ENCODE measurements around the gene CPSF4.

The CPSF4 gene

DNA sequence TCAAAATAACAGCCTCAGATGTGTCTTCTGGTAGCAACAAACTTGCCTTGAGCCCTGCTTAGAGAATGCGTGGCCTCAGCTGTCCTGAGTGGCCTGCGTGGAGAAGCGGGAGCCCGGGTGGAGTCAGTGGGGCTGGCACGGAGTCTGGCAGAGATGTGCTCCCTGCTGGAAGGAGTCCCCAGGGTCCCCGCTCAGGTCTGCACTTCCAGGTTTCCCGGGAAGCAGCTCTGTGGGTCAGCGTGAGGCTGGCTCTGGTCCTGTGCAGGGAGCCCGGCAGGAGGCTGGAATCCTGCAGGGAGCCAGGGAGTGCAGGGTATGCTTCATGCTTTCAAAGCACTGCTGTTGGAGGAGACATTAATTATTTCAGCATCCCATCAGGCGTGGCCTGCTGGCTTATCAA is 10.1 kb downstream of the CPSF4 start:
- DNase-seq (ENCODE audit: low spot score), result no peak

DNA sequence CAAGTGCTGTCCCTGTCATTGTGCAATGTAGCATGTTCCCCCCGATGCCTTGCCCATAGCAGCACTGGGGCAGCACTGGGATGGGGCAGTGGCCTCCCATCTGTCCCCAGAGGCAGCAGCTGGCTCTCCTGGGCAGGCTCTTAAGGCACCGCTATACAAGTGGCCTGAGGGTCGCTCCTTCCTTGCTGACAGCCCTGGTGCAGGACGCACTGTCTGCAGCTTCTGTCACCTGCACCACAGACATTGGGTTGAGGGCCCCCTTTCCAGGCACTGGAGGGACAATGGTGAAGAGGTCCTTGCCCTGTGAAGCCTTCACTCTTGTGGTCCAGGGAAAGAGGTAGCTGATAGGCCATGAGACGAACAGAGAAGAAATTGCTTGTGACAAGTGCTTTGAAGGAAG is 10.6 kb downstream of the CPSF4 start:
- no peak for DNase-seq (ENCODE audit: low spot score)

DNA sequence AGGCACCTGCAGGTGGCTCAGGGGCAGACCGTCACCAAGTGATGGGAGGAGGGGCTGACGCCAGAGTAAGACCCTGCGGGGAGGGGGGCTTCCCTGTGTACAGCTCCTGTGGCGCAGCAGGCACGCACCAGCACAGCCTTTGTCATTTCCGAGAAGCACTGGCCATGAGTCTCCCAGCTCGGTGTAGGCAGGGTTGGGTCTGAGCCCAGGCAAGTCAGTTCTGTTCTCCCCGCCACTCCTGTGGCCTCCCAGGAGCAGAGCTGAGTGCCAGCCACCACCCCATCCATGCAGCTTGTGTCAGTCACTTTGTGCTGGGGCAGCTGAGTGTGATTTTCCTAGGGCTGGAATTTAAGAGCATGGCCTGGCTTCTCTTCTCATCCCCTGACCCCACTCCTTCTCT is 13.2 kb downstream of the CPSF4 start:
- DNase-seq (ENCODE audit: low spot score), result no peak

GRCh38 chr7:99452541-99452940 is 13.8 kb downstream of the CPSF4 start:
- DNase-seq (ENCODE audit: low spot score), result no peak

DNA sequence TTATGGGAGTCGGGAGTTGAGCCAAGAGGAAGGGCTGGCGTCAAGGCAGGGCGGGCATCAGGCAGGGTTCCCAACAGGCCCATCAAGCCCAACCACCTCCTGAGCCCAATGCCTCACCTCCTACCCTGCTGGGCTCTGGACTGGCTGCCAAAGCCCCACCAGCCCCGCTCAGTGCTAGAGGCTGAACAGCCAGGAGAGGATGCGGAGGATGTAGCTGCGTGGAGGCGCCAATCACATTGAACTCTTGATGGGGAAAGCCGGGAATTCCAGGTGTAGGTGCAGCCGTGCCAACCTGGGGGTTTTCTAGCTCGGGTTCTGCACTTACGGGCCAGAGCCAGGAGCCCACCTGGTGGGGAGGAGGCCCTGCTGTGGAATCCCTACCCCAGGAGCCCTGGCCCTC is 14.4 kb downstream of the CPSF4 start:
- DNase-seq (ENCODE audit: low spot score), result no peak

GRCh38 chr7:99455874-99456273 is 17.1 kb downstream of the CPSF4 start:
- no peak for DNase-seq (ENCODE audit: low spot score)

DNA sequence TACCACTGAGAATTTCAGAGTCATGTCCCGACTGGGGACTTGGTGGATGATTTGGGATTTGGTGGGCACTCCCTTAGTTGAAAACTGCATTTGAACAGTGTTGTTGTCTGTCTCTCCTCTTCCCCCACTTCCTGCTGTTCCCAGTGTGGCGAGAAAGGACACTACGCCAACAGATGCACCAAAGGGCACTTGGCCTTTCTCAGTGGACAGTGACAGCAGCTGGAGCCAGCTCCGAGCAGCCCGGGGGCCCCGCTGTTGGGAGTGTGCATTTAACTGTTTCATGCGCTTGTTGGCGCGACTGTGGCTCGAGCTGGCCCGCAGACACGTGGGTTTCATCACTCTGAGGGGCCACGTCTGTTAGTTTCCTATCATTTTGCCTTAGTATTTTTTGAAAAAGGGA is 17.5 kb downstream of the CPSF4 start:
- no peak for DNase-seq (ENCODE audit: low spot score)

- DNase-seq (ENCODE audit: low spot score), result no peak
These were observed 18.4 kb downstream of the CPSF4 start for GRCh38 chr7:99457050-99457649.

GRCh38 chr7:99457650-99458493 is 19.1 kb downstream of the CPSF4 start:
- no peak for DNase-seq (ENCODE audit: low spot score)

- DNase-seq (ENCODE audit: low spot score), result peak; percentile 39
These were observed 20.3 kb downstream of the CPSF4 start for GRCh38 chr7:99459087-99459486.

- no peak for DNase-seq (ENCODE audit: low spot score)
These were observed 21.9 kb downstream of the CPSF4 start for GRCh38 chr7:99460651-99461050.

DNA sequence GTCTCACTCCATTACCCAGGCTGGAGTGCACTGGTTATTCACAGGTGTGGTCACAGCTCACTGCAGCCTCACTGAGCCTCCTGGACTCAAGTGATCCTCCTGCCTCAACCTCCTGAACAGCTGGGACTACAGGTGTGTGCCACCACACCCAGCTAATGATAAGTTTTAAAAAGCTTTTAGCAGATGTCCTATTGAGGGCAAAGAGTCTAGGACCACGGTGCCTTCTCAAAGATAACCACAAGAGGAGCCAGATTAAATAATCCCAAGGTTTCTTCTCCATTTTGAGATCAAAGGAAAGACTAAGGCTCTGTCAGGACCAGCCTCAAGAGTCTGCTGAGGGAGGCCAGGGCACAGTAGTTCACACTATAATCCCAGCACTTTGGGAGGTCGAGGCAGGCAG is 22.5 kb downstream of the CPSF4 start:
- DNase-seq (ENCODE audit: low spot score), result no peak

DNA sequence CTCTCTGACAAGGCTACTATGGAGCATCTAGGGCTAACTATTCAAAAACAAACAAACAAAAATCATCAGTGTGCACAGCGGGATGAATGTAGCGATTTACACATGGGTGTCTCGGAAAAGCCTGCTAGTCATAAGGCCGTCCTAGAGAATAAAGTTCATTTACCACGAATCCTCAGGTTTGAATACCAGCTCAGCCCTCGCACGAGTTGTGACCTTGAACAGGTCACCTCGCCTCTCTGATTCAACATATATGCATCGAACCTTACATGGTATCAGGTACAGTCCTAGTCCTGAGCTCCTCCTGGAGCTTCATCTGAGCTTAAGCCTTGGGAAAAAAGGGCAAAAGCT is 26.7 kb downstream of the CPSF4 start:
- no peak for DNase-seq (ENCODE audit: low spot score)

- DNase-seq (ENCODE audit: low spot score), result no peak
These were observed 29.7 kb downstream of the CPSF4 start for GRCh38 chr7:99468336-99468918.

- no peak for DNase-seq (ENCODE audit: low spot score)
These were observed 30.8 kb downstream of the CPSF4 start for GRCh38 chr7:99469381-99470065.

DNA sequence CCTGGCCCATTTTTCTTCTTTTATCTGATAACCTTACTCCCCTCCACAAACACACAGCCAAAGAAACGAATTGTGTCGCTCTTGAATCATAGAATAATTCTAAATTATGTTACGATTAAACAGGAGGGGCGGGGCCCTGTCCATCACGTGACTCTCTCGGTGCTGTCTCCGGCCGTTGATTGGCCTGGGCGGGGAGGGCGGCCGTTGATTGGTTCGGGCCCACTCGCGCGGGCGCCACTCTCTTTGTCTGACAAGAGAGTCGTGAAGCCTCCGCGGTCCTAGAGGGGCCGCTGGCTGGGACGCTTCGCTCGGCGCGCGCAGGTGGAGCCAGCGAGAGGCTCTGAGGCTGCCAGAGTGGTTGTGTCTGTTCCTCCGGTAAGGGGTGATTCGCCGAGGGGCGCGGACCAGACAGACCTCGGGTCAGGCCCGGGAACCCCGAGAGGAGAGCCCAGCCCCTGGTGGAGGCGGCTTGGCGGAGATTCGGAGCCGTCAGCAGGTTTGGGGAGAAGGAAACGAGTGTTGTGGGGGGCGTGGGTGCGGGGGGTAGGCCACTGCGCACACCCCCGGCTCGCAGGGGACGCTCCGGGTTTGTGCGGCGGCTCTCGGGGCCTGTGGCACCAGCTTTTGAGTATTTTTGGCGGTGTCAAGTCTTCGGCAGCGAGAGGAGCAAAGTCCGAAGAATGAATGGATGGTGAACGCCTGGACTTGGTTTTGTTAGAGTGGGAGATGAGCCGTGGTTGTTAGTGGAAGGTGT is 34.0 kb downstream of the CPSF4 start, which contains the start of gene ZNF789:
Gene ZNF789 (plus strand): TSS at position 330 of the 754 bp plus-strand sequence. CDS start 3,567 bp downstream, outside the sequence.
- peak; percentile 97 for DNase-seq (ENCODE audit: low spot score)

DNA sequence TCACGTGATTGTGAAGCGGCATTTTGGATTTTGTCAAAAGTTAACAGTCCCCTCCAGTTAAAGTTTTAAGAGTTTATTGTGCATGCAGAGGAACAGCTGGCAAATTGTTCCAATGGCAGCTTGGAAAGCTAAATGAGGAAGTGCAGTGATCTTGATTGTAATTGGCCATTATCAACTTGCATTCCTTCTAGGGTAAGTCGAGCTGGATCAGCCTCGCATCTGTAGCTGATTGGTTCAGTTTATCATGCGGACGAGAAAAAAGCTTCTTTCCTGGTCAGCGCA is 34.5 kb downstream of the CPSF4 start:
- DNase-seq (ENCODE audit: low spot score), result no peak

GRCh38 chr7:99476107-99476506 is 37.4 kb downstream of the CPSF4 start:
- DNase-seq (ENCODE audit: low spot score), result no peak

- DNase-seq (ENCODE audit: low spot score), result no peak
These were observed 40.0 kb downstream of the CPSF4 start for GRCh38 chr7:99478464-99479440.

GRCh38 chr7:99485094-99485493 is 46.4 kb downstream of the CPSF4 start:
- DNase-seq (ENCODE audit: low spot score), result no peak

- DNase-seq (ENCODE audit: low spot score), result no peak
These were observed 50.5 kb downstream of the CPSF4 start for GRCh38 chr7:99489235-99489634.

All from SK-N-DZ (cell line).